ENCODE data around the gene LUM.

Gene LUM

DNA sequence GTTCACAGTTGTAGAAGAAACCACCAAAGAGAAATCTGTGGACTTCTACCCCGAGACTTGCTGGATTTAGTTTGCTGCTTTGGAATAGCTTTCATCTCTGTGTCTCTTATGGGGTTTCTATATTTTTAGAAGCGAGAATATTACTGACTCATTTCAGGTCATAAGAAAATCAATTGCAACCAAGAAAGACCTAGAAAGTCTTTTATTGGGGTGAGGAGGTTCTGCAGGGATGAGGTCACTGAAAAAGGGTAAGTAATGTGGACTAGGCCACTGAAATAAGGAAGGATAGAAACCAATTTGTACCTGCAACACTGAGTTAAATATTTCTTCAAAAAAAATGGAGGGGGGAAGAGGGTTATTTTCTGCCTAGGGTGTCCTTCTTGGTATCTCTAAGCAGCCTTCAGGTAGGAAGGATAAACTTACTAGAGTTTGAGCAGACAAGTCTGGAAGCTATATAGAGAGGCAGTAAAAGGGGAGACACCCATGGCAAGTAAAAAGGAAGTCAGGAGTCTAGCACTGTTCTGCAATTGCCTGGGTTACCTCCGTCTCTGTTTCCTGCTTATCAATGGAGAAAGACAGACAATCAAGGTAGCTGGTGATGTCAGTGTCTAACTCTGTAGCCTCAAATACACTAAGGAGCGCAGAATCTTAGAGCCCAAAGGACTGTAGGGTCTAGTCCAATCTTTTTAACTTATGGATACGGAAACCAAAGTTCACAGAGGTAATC is 33.9 kb downstream of the LUM start:
- Histone ChIP-seq H3K4me1 (ENCODE audit: control insufficient read depth, insufficient read depth, low read length) (no peaks in the 10 kb centered on the region), H3K9me3 (ENCODE audit: control insufficient read depth, insufficient read depth, low read length) (no peaks in the 10 kb centered on the region), H3K36me3 (ENCODE audit: control insufficient read depth, insufficient read depth, low read length) (no peaks in the 10 kb centered on the region), H3K4me3 (ENCODE audit: low read length) (no peak overlapping the region), H3K27me3 (ENCODE audit: control insufficient read depth, insufficient read depth, low read length) (no peaks in the 10 kb centered on the region), H3K27ac (ENCODE audit: low read length) (no peak overlapping the region)
- no CpG with 5 or more reads among the region's 5 CpGs for WGBS (ENCODE audit: insufficient coverage, insufficient read length)
- no peak for DNase-seq (ENCODE audit: low read depth, low spot score)

DNA sequence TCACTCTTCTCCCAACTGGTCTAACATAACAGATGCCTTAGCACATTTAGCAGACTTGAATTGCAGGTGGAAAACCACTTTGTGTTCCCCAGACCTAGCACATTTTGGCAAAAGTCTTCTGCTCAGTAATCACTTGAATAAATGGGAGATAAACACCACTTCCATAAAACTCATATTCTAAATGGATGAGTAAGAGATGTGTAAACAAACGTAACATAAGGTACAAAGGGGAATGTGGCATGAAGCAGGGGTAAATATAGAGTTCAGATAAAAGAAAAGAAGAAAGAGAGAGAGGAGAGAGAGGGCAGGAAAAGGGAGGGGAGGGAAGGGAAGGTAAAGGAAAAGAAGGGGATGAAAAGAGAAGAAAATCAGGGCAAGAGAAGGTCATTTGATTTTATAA is 36.4 kb downstream of the LUM start:
- Histone ChIP-seq H3K36me3 (ENCODE audit: control insufficient read depth, insufficient read depth, low read length) (no peaks in the 10 kb centered on the region), H3K27ac (ENCODE audit: low read length) (no peak overlapping the region), H3K27me3 (ENCODE audit: control insufficient read depth, insufficient read depth, low read length) (no peaks in the 10 kb centered on the region), H3K4me1 (ENCODE audit: control insufficient read depth, insufficient read depth, low read length) (no peaks in the 10 kb centered on the region), H3K9me3 (ENCODE audit: control insufficient read depth, insufficient read depth, low read length) (no peaks in the 10 kb centered on the region), H3K4me3 (ENCODE audit: low read length) (no peak overlapping the region)
- WGBS (ENCODE audit: insufficient coverage, insufficient read length): no CpG with 5 or more reads among the region's 1 CpG
- no peak for DNase-seq (ENCODE audit: low read depth, low spot score)

DNA sequence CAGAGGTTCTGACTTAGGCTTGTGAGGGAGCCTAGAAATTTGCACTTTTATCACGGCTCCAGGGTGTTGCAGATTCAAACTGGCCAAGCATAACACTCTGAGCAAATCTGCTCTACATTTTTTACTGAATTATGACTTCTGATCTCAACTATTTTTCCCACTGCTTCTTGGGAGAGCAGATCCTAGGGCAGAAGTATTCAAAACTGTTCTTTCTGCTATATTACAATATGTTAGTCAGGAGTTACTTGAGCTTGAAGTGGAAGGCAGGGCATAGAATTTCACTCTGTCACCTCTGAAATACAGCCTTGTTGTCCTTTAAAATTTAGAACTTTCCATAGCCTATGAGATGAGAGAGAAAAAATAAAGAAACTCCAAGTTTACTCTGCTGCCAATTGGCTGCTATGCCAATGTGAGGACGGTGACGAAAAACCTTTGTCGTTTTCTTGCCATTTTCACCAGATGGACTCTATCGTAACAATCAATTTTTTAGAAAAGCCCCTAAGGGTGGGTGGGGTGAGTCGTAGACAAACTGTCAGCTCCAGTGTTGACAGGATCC is 37.1 kb downstream of the LUM start:
- Histone ChIP-seq H3K4me3 (ENCODE audit: low read length) (no peak overlapping the region), H3K27ac (ENCODE audit: low read length) (no peak overlapping the region), H3K9me3 (ENCODE audit: control insufficient read depth, insufficient read depth, low read length) (no peaks in the 10 kb centered on the region), H3K4me1 (ENCODE audit: control insufficient read depth, insufficient read depth, low read length) (no peaks in the 10 kb centered on the region), H3K27me3 (ENCODE audit: control insufficient read depth, insufficient read depth, low read length) (no peaks in the 10 kb centered on the region), H3K36me3 (ENCODE audit: control insufficient read depth, insufficient read depth, low read length) (no peaks in the 10 kb centered on the region)
- no CpG with 5 or more reads among the region's 6 CpGs for WGBS (ENCODE audit: insufficient coverage, insufficient read length)
- DNase-seq (ENCODE audit: low read depth, low spot score): no peak

DNA sequence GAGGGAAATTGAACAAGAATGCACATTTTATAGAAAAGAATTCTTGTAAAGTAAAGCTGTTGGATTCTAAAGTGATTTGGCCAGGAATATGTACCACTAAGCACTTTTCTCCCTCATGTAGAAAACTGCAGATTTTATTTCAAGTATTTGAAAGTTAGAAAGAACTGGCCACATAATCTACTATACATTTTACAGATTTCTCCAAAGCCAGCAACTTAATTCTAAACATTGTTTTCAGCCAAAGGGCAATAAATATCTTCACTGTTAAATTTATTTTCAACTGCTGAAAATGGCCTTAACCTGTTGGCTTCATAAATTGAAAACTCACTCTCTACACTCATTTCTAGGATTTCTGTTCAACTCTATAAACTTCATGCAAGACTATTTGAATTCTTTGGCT is 37.9 kb downstream of the LUM start:
- no peak for DNase-seq (ENCODE audit: low read depth, low spot score)
- Histone ChIP-seq H3K4me1 (ENCODE audit: control insufficient read depth, insufficient read depth, low read length) (no peaks in the 10 kb centered on the region), H3K27ac (ENCODE audit: low read length) (no peak overlapping the region), H3K27me3 (ENCODE audit: control insufficient read depth, insufficient read depth, low read length) (no peaks in the 10 kb centered on the region), H3K36me3 (ENCODE audit: control insufficient read depth, insufficient read depth, low read length) (no peaks in the 10 kb centered on the region), H3K9me3 (ENCODE audit: control insufficient read depth, insufficient read depth, low read length) (no peaks in the 10 kb centered on the region), H3K4me3 (ENCODE audit: low read length) (no peak overlapping the region)

DNA sequence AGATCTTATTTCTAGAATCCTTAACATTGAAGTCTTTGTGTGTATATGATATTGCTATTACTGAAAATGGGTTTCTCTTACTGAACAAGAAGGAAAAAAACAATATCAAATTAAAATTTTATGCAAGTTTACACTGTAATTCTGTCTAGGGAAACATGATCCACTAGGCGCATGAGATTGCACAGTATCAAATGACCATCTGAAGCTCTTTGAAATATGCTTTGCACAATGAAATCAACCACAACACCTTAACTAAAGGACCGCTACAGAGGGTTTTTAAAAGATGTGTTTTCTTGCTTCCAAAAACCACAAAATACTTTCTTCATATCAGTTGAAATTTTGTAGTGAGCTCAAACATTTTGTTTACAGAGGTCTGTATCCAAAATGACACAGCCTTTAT is 38.4 kb downstream of the LUM start:
- no peak overlapping the region for H3K4me3 ChIP-seq (ENCODE audit: low read length)
- no peaks in the 10 kb centered on the region for H3K4me1 ChIP-seq (ENCODE audit: control insufficient read depth, insufficient read depth, low read length)
- H3K27me3 ChIP-seq (ENCODE audit: control insufficient read depth, insufficient read depth, low read length): no peaks in the 10 kb centered on the region
- no peak overlapping the region for H3K27ac ChIP-seq (ENCODE audit: low read length)
- H3K9me3 ChIP-seq (ENCODE audit: control insufficient read depth, insufficient read depth, low read length): no peaks in the 10 kb centered on the region
- no CpG with 5 or more reads among the region's 2 CpGs for WGBS (ENCODE audit: insufficient coverage, insufficient read length)
- H3K36me3 ChIP-seq (ENCODE audit: control insufficient read depth, insufficient read depth, low read length): no peaks in the 10 kb centered on the region
- DNase-seq (ENCODE audit: low read depth, low spot score): no peak

DNA sequence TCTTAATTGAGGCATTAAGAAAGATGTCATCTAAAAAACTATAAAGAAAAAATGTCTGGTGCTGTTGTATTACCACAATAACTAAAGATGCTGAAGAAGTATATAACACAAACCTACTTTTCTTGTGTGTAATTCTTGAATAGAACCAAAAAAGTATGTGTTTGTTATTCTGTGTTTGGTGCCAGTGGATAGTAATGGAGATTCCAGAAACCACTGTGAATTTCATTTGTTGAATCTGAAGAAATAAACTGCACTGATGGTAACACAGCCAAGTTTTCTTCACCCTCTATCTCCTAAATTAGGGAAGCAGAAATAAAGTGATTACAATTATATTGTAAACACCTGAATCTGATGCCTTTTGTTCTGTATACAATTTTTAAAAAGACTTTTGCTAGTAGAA is 40.4 kb downstream of the LUM start:
- Histone ChIP-seq H3K4me3 (ENCODE audit: low read length) (no peak overlapping the region), H3K36me3 (ENCODE audit: control insufficient read depth, insufficient read depth, low read length) (no peaks in the 10 kb centered on the region), H3K27me3 (ENCODE audit: control insufficient read depth, insufficient read depth, low read length) (no peaks in the 10 kb centered on the region), H3K4me1 (ENCODE audit: control insufficient read depth, insufficient read depth, low read length) (no peaks in the 10 kb centered on the region), H3K9me3 (ENCODE audit: control insufficient read depth, insufficient read depth, low read length) (no peaks in the 10 kb centered on the region), H3K27ac (ENCODE audit: low read length) (no peak overlapping the region)
- DNase-seq (ENCODE audit: low read depth, low spot score): no peak

DNA sequence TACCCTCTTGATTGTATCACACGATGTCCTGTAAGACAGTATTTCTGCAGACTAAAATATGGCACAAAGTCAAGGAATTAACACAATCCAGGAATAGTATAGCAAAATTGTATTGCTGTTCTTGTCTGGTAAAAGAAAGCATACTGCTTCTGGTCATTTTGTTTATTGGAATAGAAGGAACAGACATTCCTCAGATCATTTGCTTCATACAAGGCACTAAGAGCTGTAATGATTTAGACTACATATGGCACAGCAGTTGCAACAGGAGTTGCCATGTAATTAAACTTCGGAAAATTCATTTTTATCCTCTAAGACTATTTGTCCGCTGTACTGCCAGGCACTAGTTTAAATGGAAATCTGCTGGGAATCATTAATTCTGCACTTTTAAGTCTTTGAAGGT is 45.9 kb downstream of the LUM start:
- no peak for DNase-seq (ENCODE audit: low read depth, low spot score)
- H3K36me3 ChIP-seq (ENCODE audit: control insufficient read depth, insufficient read depth, low read length): no peaks in the 10 kb centered on the region
- no CpG with 5 or more reads among the region's 3 CpGs for WGBS (ENCODE audit: insufficient coverage, insufficient read length)

DNA sequence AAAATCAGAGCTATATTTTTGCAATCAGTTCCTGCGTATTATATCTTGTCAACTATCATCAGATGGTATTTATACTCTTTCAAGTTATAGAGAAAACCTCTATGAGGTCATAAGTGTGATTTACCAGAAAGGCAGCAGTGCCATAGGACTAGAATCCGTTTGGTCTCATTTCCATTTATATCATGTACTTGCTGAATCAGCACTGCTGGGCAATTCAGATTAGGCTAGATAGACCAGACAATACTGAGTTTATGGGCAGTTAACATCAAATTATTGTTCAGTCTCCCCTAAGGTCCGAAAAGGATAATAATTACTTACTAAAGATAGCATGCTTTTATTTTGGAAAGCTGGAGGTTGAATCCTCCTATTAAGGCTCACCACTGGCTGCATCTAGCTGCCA is 46.7 kb downstream of the LUM start:
- no peak overlapping the region for H3K4me3 ChIP-seq (ENCODE audit: low read length)
- no CpG with 5 or more reads among the region's 3 CpGs for WGBS (ENCODE audit: insufficient coverage, insufficient read length)

More for the DNA sequence above, 45.9 kb downstream of the LUM start:
- no peaks in the 10 kb centered on the region for H3K4me1 ChIP-seq (ENCODE audit: control insufficient read depth, insufficient read depth, low read length)
- H3K4me3 ChIP-seq (ENCODE audit: low read length): no peak overlapping the region
- H3K27me3 ChIP-seq (ENCODE audit: control insufficient read depth, insufficient read depth, low read length): no peaks in the 10 kb centered on the region
- no peaks in the 10 kb centered on the region for H3K9me3 ChIP-seq (ENCODE audit: control insufficient read depth, insufficient read depth, low read length)
- H3K27ac ChIP-seq (ENCODE audit: low read length): no peak overlapping the region

DNA sequence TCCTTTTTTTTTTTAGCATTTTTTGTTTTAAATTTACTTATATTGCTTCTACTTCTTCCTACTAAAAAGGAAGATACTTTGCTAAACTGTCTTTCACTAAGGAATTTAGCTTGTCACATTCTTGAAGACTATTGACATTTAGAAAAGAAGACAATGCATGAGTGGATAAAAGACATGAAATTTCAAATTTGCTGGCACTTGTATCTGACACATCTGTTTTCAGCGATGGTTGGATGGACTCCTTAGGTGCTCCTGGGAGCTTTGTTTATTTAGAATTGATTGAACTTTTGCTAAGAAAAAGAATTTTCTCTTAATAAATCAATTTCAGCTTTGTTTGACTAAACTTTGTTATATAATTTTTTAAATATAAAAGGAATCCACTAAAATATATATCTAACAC is 50.2 kb downstream of the LUM start:
- DNase-seq (ENCODE audit: low read depth, low spot score): no peak
- Histone ChIP-seq H3K4me3 (ENCODE audit: low read length) (no peak overlapping the region), H3K27ac (ENCODE audit: low read length) (no peak overlapping the region), H3K4me1 (ENCODE audit: control insufficient read depth, insufficient read depth, low read length) (no peaks in the 10 kb centered on the region), H3K9me3 (ENCODE audit: control insufficient read depth, insufficient read depth, low read length) (no peaks in the 10 kb centered on the region), H3K27me3 (ENCODE audit: control insufficient read depth, insufficient read depth, low read length) (no peaks in the 10 kb centered on the region), H3K36me3 (ENCODE audit: control insufficient read depth, insufficient read depth, low read length) (no peaks in the 10 kb centered on the region)
- no CpG with 5 or more reads among the region's 1 CpG for WGBS (ENCODE audit: insufficient coverage, insufficient read length)

More for the DNA sequence above, 46.7 kb downstream of the LUM start:
- H3K9me3 ChIP-seq (ENCODE audit: control insufficient read depth, insufficient read depth, low read length): no peaks in the 10 kb centered on the region
- H3K4me1 ChIP-seq (ENCODE audit: control insufficient read depth, insufficient read depth, low read length): no peaks in the 10 kb centered on the region
- DNase-seq (ENCODE audit: low read depth, low spot score): no peak
- H3K36me3 ChIP-seq (ENCODE audit: control insufficient read depth, insufficient read depth, low read length): no peaks in the 10 kb centered on the region
- H3K27ac ChIP-seq (ENCODE audit: low read length): no peak overlapping the region
- H3K27me3 ChIP-seq (ENCODE audit: control insufficient read depth, insufficient read depth, low read length): no peaks in the 10 kb centered on the region

DNA sequence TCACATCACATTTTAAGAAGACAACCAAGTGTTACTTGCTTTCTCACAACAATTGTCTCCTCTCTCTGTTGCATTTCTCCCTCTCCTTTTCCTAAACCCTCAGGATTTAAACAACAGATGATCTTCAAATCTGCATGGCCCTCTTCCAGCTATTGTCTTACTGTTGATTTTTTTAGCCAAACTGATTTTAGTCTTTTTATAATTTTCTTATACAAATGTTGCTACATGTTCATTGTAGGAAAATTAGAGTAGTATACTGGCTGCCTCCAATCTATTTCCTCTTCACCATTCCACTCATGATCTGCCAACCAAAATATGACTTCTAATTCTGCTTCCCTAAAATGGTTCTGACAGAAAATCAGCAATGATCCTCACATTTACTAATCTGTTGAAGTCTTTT is 52.1 kb downstream of the LUM start:
- Histone ChIP-seq H3K27me3 (ENCODE audit: control insufficient read depth, insufficient read depth, low read length) (no peaks in the 10 kb centered on the region), H3K4me1 (ENCODE audit: control insufficient read depth, insufficient read depth, low read length) (no peaks in the 10 kb centered on the region), H3K4me3 (ENCODE audit: low read length) (no peak overlapping the region), H3K27ac (ENCODE audit: low read length) (no peak overlapping the region), H3K9me3 (ENCODE audit: control insufficient read depth, insufficient read depth, low read length) (no peaks in the 10 kb centered on the region), H3K36me3 (ENCODE audit: control insufficient read depth, insufficient read depth, low read length) (no peaks in the 10 kb centered on the region)
- DNase-seq (ENCODE audit: low read depth, low spot score): no peak

DNA sequence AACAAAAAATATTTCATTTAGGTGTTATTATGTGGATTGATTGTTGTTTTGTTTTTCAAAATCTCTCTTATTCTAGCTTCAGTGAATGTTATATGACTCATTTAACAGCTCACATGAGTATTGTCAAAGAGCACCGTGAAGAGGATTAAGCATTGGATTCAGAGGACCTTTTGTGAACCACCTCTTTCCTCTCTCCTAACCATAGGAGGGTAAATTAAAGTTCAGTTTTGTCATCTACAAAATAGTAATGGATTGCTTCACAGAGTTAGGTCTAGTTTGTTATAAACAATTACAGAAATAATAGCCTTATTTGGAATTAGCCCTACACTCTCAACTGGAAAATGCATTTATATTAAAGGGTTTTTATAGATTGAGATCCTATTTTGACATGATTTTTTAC is 52.5 kb downstream of the LUM start:
- Histone ChIP-seq H3K4me3 (ENCODE audit: low read length) (no peak overlapping the region), H3K4me1 (ENCODE audit: control insufficient read depth, insufficient read depth, low read length) (no peaks in the 10 kb centered on the region), H3K9me3 (ENCODE audit: control insufficient read depth, insufficient read depth, low read length) (no peaks in the 10 kb centered on the region), H3K27ac (ENCODE audit: low read length) (no peak overlapping the region), H3K27me3 (ENCODE audit: control insufficient read depth, insufficient read depth, low read length) (no peaks in the 10 kb centered on the region), H3K36me3 (ENCODE audit: control insufficient read depth, insufficient read depth, low read length) (no peaks in the 10 kb centered on the region)
- WGBS (ENCODE audit: insufficient coverage, insufficient read length): no CpG with 5 or more reads among the region's 1 CpG
- DNase-seq (ENCODE audit: low read depth, low spot score): no peak
